PFSK-1 (cell line): ENCODE results near the gene ELL2.

Experiments used
- FOXP2 ChIP-seq: optimal IDR thresholded peaks from 2 replicates; pipeline ENCODE3; 2011; ENCODE audit warnings: borderline replicate concordance, control low read depth, inconsistent platforms; ENCODE audit not compliant: insufficient read depth; ENCODE audit errors: extremely low read length, extremely low read depth
- POLR2AphosphoS5 ChIP-seq: IDR thresholded peaks from 2 replicates; pipeline ENCODE4 v1.6.1; 2012; ENCODE audit warnings: low read depth, mild to moderate bottlenecking, control low read depth, low read length, moderate library complexity
- REST ChIP-seq, 2 experiments: IDR thresholded peaks; 2 replicates each; pipeline versions ENCODE4 v1.6.1 to v1.8.0; 2011 to 2012; ENCODE audit warnings: low read depth in 2 of 2, low read length in 2 of 2, control low read depth in 1 of 2, inconsistent platforms in 1 of 2, mild to moderate bottlenecking in 1 of 2, moderate library complexity in 1 of 2; ENCODE audit not compliant: insufficient read depth in 1 of 2
- TAF1 ChIP-seq: IDR thresholded peaks from 2 replicates; pipeline ENCODE4 v1.6.1; 2012; ENCODE audit warnings: low read length, control low read depth, borderline replicate concordance; ENCODE audit not compliant: insufficient read depth

DNA sequence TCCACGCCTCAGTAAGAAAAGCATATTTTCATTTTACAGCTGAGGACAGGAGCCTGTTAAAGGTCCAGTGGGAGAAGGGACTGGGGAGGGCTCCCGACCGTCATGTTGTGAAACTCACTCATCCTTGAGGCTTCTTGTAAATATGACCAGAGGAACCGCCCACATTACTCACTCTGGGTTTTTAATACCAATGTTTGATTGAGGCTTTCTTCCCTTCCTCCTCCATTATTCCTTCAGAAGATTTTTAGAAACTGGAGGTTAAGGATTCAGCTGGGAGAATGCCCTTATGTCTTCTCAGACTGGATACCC lies 77.7 kb downstream of the ELL2 start:
- TF ChIP-seq TAF1 (no peak), REST (IDR thresholded peaks at IDR 0.05; ENCODE audit: insufficient read depth in 1 of 2, low read depth in 2 of 2, low read length in 2 of 2) (no peak), POLR2AphosphoS5 (no peak), FOXP2 (no peak)
